Measurements from ENCODE around the gene HNF4A. TPM values are rescaled to one million over a fixed set of nuclear protein-coding genes. Genes with fewer than 3 reads are reported as not detected.
A peak's percentile ranks its signal among the peaks of the same experiment; 100 is the strongest.

The HNF4A gene
- total RNA-seq, 1 experiment from 2014 or later = 0.15 TPM

GRCh38 chr20:44314870-44315269 lies 40.6 kb upstream of the HNF4A start:
- ChIA-PET POLR2A (no interaction called here), CTCF (interaction anchor here (1.0 to 1.4 kb wide), 3 partner anchors 92 to 198 kb away, joined by 3 to 4 read pairs (median 4); no protein-coding TSS in a partner anchor)
- no peak for DNase-seq (ENCODE audit: low spot score)
- ATAC-seq = no peak
- H3K27ac Mint-ChIP-seq = no peak overlapping the region
- H3K4me1 Mint-ChIP-seq = peaks cover 6% of the 10 kb centered on the region
- no peaks in the 10 kb centered on the region for H3K36me3 Mint-ChIP-seq
- TF ChIP-seq ZNF396 (CRISPR knock-in tag; IDR thresholded peaks at IDR 0.05; ENCODE audit: borderline replicate concordance) (no peak), USF2 (CRISPR knock-in tag; IDR thresholded peaks at IDR 0.05) (no peak), CTCF (IDR thresholded peaks at IDR 0.05) (no peak), ZNF121 (CRISPR knock-in tag; IDR thresholded peaks at IDR 0.05) (no peak), NFE2L1 (CRISPR knock-in tag; IDR thresholded peaks at IDR 0.05) (no peak), SMAD4 (CRISPR knock-in tag; IDR thresholded peaks at IDR 0.05) (no peak), CBFB (CRISPR knock-in tag; IDR thresholded peaks at IDR 0.05; ENCODE audit: low read depth) (no peak), PREB (CRISPR knock-in tag; IDR thresholded peaks at IDR 0.05; ENCODE audit: borderline replicate concordance) (no peak), CDX4 (CRISPR knock-in tag; IDR thresholded peaks at IDR 0.05; ENCODE audit: borderline replicate concordance) (no peak), MXD4 (CRISPR knock-in tag; IDR thresholded peaks at IDR 0.05; ENCODE audit: borderline replicate concordance) (no peak), EMX1 (CRISPR knock-in tag; IDR thresholded peaks at IDR 0.05) (no peak), ATF1 (CRISPR knock-in tag; IDR thresholded peaks at IDR 0.05) (no peak)
- H3K27me3 Mint-ChIP-seq (ENCODE audit: low read depth) = peaks cover 28% of the 10 kb centered on the region
- H3K9me3 Mint-ChIP-seq = no peaks in the 10 kb centered on the region
- no peak overlapping the region for H3K4me3 Mint-ChIP-seq

- CTCF ChIA-PET = interaction anchor here (1.0 to 2.1 kb wide), 2 partner anchors 8 to 9 kb away, joined by 4 to 10 read pairs; partner anchors contain the start of gene FITM2
- POLR2A ChIA-PET = no interaction called here
- DNase-seq (ENCODE audit: low spot score) (no peak), ATAC-seq (no peak)
- H3K27ac Mint-ChIP-seq = no peak overlapping the region
- peaks cover 9% of the 10 kb centered on the region for H3K4me1 Mint-ChIP-seq
- no peaks in the 10 kb centered on the region for H3K36me3 Mint-ChIP-seq
- no peaks in the 10 kb centered on the region for H3K27me3 Mint-ChIP-seq (ENCODE audit: low read depth)
- peaks cover 5% of the 10 kb centered on the region; the same call in 1 of the 2 replicates for H3K9me3 Mint-ChIP-seq
- no peak overlapping the region for H3K4me3 Mint-ChIP-seq
- no peak for TF ChIP-seq OVOL2 (CRISPR knock-in tag; IDR thresholded peaks at IDR 0.05; ENCODE audit: borderline replicate concordance)
Observed at GRCh38 chr20:44319839-44320422, 35.6 kb upstream of the HNF4A start.

GRCh38 chr20:44324343-44324742 lies 31.2 kb upstream of the HNF4A start:
- Mint-ChIP-seq H3K9me3 (peaks cover 5% of the 10 kb centered on the region; the same call in 1 of the 2 replicates), H3K27ac (peak overlapping the region; percentile 52; the same call in 1 of the 2 replicates), H3K4me3 (no peak overlapping the region), H3K27me3 (ENCODE audit: low read depth) (no peaks in the 10 kb centered on the region), H3K36me3 (no peaks in the 10 kb centered on the region), H3K4me1 (peaks cover 13% of the 10 kb centered on the region)
- CTCF ChIA-PET = interaction anchor here (0.6 to 4.1 kb wide), 4 partner anchors 13 to 159 kb away, joined by 3 to 32 read pairs (median 7); partner anchors contain the start of gene FITM2
- no peak for DNase-seq (ENCODE audit: low spot score)
- POLR2A ChIA-PET = no interaction called here
- peak; percentile 33 for ATAC-seq
- TF ChIP-seq ZNF423 (CRISPR knock-in tag; IDR thresholded peaks at IDR 0.05) = peak; percentile 90
- TF ChIP-seq PRDM15 (CRISPR knock-in tag; IDR thresholded peaks at IDR 0.05) = no peak
- TF ChIP-seq PREB (CRISPR knock-in tag; IDR thresholded peaks at IDR 0.05; ENCODE audit: borderline replicate concordance) = no peak
